Osteoblast (primary cell): ENCODE results near the gene C12orf56. TPM values are rescaled to one million over a fixed set of nuclear protein-coding genes. Genes with fewer than 3 reads are reported as not detected.

Experiments used
- DNase-seq: peaks from one replicate; pipeline ENCODE4 v3.0.0; 2011; ENCODE audit warnings: low spot score, mixed read lengths; ENCODE audit not compliant: insufficient read length; ENCODE audit errors: missing footprints
- H2AFZ ChIP-seq: 2 replicates; pipeline ENCODE4 v1.6.0; 2011; ENCODE audit warnings: mild to moderate bottlenecking, low read length
- H3K27ac ChIP-seq: 2 replicates; pipeline ENCODE4 v1.5.1; 2011; ENCODE audit warnings: mild to moderate bottlenecking, low read depth, low read length, moderate library complexity
- H3K27me3 ChIP-seq: 2 replicates; pipeline ENCODE4 v1.6.0; 2012; ENCODE audit warnings: mild to moderate bottlenecking, control low read depth, inconsistent platforms, low read length, moderate library complexity; ENCODE audit not compliant: insufficient read depth
- H3K36me3 ChIP-seq: 2 replicates; pipeline ENCODE4 v1.5.1; 2011; ENCODE audit warnings: mild to moderate bottlenecking, low read length, control low read depth, moderate library complexity; ENCODE audit not compliant: insufficient read depth
- H3K4me1 ChIP-seq: 2 replicates; pipeline ENCODE4 v1.5.1; 2011; ENCODE audit warnings: mild to moderate bottlenecking, low read length, control low read depth, moderate library complexity; ENCODE audit not compliant: insufficient read depth
- H3K4me2 ChIP-seq: 2 replicates; pipeline ENCODE4 v1.6.0; 2011; ENCODE audit warnings: mild to moderate bottlenecking, low read length; ENCODE audit not compliant: insufficient read depth
- H3K4me3 ChIP-seq: fragments of 200-600 bp; sonication (generic); 3 replicates; pipeline ENCODE4 v1.5.1; 2012; ENCODE audit warnings: mild to moderate bottlenecking, low read length, inconsistent platforms; ENCODE audit not compliant: insufficient read depth
- H3K79me2 ChIP-seq: 2 replicates; pipeline ENCODE4 v1.6.0; 2012; ENCODE audit warnings: mild to moderate bottlenecking, low read length, control low read depth, inconsistent platforms; ENCODE audit not compliant: insufficient read depth
- H3K9me3 ChIP-seq: 2 replicates; pipeline ENCODE4 v1.5.1; 2011; ENCODE audit warnings: low read depth, low read length, control low read depth
- H4K20me1 ChIP-seq: 2 replicates; pipeline ENCODE4 v1.6.0; 2012; ENCODE audit warnings: mild to moderate bottlenecking, low read length, control low read depth; ENCODE audit not compliant: insufficient read depth
- total RNA-seq: library from RNA; depleted of rRNA; stranded (reverse); fragments of >200 nt; gene quantifications from 2 replicates; pipeline ENCODE4 v1.2.3, GENCODE V29; 2012
- TF ChIP-seq, protein P1 (sequence below): IDR thresholded peaks from 2 replicates; pipeline ENCODE4 v1.5.1; 2011; ENCODE audit warnings: mild to moderate bottlenecking, low read depth, low read length, moderate library complexity; ENCODE audit errors: extremely low read depth

The C12orf56 gene
- total RNA-seq, 1 donor = 0.36 TPM

- Histone ChIP-seq H2AFZ (no peak overlapping the region), H3K9me3 (no peaks in the 10 kb centered on the region), H3K79me2 (no peaks in the 10 kb centered on the region), H3K36me3 (no peaks in the 10 kb centered on the region), H3K27ac (no peak overlapping the region), H3K27me3 (no peaks in the 10 kb centered on the region), H3K4me2 (no peak overlapping the region), H3K4me1 (no peaks in the 10 kb centered on the region), H3K4me3 (no peak overlapping the region), H4K20me1 (no peaks in the 10 kb centered on the region)
- DNase-seq = no peak
- TF ChIP-seq, protein P1, sequence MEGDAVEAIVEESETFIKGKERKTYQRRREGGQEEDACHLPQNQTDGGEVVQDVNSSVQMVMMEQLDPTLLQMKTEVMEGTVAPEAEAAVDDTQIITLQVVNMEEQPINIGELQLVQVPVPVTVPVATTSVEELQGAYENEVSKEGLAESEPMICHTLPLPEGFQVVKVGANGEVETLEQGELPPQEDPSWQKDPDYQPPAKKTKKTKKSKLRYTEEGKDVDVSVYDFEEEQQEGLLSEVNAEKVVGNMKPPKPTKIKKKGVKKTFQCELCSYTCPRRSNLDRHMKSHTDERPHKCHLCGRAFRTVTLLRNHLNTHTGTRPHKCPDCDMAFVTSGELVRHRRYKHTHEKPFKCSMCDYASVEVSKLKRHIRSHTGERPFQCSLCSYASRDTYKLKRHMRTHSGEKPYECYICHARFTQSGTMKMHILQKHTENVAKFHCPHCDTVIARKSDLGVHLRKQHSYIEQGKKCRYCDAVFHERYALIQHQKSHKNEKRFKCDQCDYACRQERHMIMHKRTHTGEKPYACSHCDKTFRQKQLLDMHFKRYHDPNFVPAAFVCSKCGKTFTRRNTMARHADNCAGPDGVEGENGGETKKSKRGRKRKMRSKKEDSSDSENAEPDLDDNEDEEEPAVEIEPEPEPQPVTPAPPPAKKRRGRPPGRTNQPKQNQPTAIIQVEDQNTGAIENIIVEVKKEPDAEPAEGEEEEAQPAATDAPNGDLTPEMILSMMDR = no peak
These were observed 121.4 kb downstream of the C12orf56 start for GRCh38 chr12:64269161-64269560.

DNA sequence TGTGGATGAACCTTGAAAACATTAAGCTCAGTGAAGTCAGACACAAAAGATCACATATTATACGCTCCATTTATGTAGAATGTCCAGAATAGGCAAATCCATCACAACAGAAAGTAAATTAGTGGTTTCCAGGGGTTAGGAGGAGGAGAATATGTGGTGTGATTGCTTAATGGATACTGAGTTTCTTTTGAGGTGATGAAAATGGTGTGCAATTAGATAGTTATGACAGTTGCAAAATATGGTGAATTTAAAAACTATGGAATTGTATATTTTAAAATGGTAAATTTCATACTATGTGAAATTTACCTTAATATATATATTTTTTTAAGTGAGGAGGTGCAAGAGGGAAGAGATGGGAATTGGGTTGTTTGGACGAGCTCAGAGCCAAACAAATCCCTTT lies 122.1 kb downstream of the C12orf56 start:
- Histone ChIP-seq H3K9me3 (no peaks in the 10 kb centered on the region), H3K36me3 (no peaks in the 10 kb centered on the region), H3K4me1 (no peaks in the 10 kb centered on the region), H3K4me2 (no peak overlapping the region), H3K27ac (no peak overlapping the region), H3K79me2 (no peaks in the 10 kb centered on the region), H4K20me1 (no peaks in the 10 kb centered on the region), H2AFZ (no peak overlapping the region), H3K4me3 (no peak overlapping the region), H3K27me3 (no peaks in the 10 kb centered on the region)
- DNase-seq = no peak
- TF ChIP-seq, protein P1 = no peak

DNA sequence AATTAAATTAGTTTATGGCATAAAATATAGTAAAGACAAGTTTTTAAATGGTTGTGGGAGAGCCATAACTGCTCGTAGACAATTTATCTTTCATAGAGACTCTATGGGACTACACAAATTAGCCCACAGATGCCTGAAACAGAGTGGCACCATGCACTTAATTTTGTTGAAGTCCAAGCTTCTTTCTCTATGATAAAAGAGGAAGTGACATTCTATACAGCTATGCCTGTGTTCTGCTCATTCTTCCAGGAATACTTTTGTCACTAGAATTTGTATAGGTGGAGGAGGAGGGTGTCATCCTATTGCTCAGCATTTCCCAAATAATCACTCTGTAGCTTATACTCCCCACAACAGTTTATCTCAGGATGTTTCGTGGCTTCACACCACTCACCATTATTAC lies 124.7 kb downstream of the C12orf56 start:
- Histone ChIP-seq H3K27me3 (no peaks in the 10 kb centered on the region), H3K27ac (no peak overlapping the region), H3K79me2 (no peaks in the 10 kb centered on the region), H3K9me3 (no peaks in the 10 kb centered on the region), H3K4me2 (no peak overlapping the region), H3K4me1 (no peaks in the 10 kb centered on the region), H3K4me3 (no peak overlapping the region), H3K36me3 (no peaks in the 10 kb centered on the region), H4K20me1 (no peaks in the 10 kb centered on the region), H2AFZ (no peak overlapping the region)
- no peak for DNase-seq
- TF ChIP-seq, protein P1 = no peak

GRCh38 chr12:64261813-64262212 lies 128.7 kb downstream of the C12orf56 start:
- H3K4me1 ChIP-seq = no peaks in the 10 kb centered on the region
- H3K27me3 ChIP-seq = no peaks in the 10 kb centered on the region
- H2AFZ ChIP-seq = no peak overlapping the region
- no peak overlapping the region for H3K4me3 ChIP-seq
- H3K27ac ChIP-seq = no peak overlapping the region
- no peaks in the 10 kb centered on the region for H4K20me1 ChIP-seq
- H3K36me3 ChIP-seq = no peaks in the 10 kb centered on the region
- TF ChIP-seq, protein P1 = no peak
- DNase-seq = no peak
- no peaks in the 10 kb centered on the region for H3K79me2 ChIP-seq
- no peaks in the 10 kb centered on the region for H3K9me3 ChIP-seq
- no peak overlapping the region for H3K4me2 ChIP-seq
